ENCODE results near the gene RGS10.

- TF ChIP-seq CTCF (IDR thresholded peaks at IDR 0.05): no peak
- no peak for TF ChIP-seq POLR2A (IDR thresholded peaks at IDR 0.05)
Measured at GRCh38 chr10:119535305-119535704, 7.2 kb downstream of the RGS10 start.
